ENCODE measurements around the gene MIB1.

- no peak for TF ChIP-seq POLR2A (IDR thresholded peaks at IDR 0.05; ENCODE audit: borderline replicate concordance, extremely low read depth, insufficient read depth, insufficient read length)
- no peak for TF ChIP-seq EGR1 (IDR thresholded peaks at IDR 0.05; ENCODE audit: low read depth)
- TF ChIP-seq, protein P1, sequence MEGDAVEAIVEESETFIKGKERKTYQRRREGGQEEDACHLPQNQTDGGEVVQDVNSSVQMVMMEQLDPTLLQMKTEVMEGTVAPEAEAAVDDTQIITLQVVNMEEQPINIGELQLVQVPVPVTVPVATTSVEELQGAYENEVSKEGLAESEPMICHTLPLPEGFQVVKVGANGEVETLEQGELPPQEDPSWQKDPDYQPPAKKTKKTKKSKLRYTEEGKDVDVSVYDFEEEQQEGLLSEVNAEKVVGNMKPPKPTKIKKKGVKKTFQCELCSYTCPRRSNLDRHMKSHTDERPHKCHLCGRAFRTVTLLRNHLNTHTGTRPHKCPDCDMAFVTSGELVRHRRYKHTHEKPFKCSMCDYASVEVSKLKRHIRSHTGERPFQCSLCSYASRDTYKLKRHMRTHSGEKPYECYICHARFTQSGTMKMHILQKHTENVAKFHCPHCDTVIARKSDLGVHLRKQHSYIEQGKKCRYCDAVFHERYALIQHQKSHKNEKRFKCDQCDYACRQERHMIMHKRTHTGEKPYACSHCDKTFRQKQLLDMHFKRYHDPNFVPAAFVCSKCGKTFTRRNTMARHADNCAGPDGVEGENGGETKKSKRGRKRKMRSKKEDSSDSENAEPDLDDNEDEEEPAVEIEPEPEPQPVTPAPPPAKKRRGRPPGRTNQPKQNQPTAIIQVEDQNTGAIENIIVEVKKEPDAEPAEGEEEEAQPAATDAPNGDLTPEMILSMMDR (IDR thresholded peaks at IDR 0.05 in 2 of 3, conservative IDR thresholded peaks at IDR 0.05 in 1 of 3; ENCODE audit: borderline replicate concordance in 1 of 3, insufficient read depth in 1 of 3, low read depth in 2 of 3, low read length in 2 of 3) = peak; percentile 45 to 78 (median 75); a peak in 5 of 6 replicates
- TF ChIP-seq CBX3 (IDR thresholded peaks at IDR 0.05; ENCODE audit: low read depth) = no peak
Measured at GRCh38 chr18:21897811-21898210, 157.2 kb downstream of the MIB1 start.

Measured in HCT116 (cell line).